CD14-positive monocyte (primary cell): ENCODE data around the gene SBF1. TPM values are rescaled to one million over a fixed set of nuclear protein-coding genes. Genes with fewer than 3 reads are reported as not detected.

ENCODE experiments used
- DNase-seq, 3 donors: peaks; one replicate each; pipeline ENCODE4 v3.0.0-alpha.2; 2011 to 2022
- H2AFZ ChIP-seq: 2 replicates; pipeline ENCODE4 v1.6.0; 2012; ENCODE audit warnings: mild to moderate bottlenecking, low read depth, low read length, inconsistent platforms; ENCODE audit not compliant: insufficient read depth, poor library complexity, severe bottlenecking
- H3K27ac ChIP-seq, 2 donors: 1 replicate in 1 of 2; 2 replicates in 1 of 2; pipeline ENCODE4 v1.5.1; 2012 to 2013; ENCODE audit warnings: low read length in 2 of 2, control low read depth in 1 of 2, inconsistent platforms in 1 of 2, low read depth in 1 of 2, mild to moderate bottlenecking in 1 of 2
- H3K27me3 ChIP-seq, 2 donors: one replicate each; pipeline versions ENCODE4 v1.6.0 to v1.6.1; 2011 to 2013; ENCODE audit warnings: low read length in 2 of 2; ENCODE audit not compliant: control insufficient read depth in 2 of 2, insufficient read depth in 2 of 2
- H3K36me3 ChIP-seq, 2 donors: replicated peaks in 1 of 2; 1 replicate in 1 of 2; 2 replicates in 1 of 2; pipeline versions ENCODE4 v1.5.1 to v1.6.1; 2012 to 2013; ENCODE audit warnings: low read length in 2 of 2, control low read depth in 1 of 2, inconsistent platforms in 1 of 2, mild to moderate bottlenecking in 1 of 2; ENCODE audit not compliant: insufficient read depth in 2 of 2, control insufficient read depth in 1 of 2
- H3K4me1 ChIP-seq, 2 donors: 1 replicate in 1 of 2; 2 replicates in 1 of 2; pipeline versions ENCODE4 v1.5.1 to v1.6.1; 2012 to 2013; ENCODE audit warnings: low read length in 2 of 2, control low read depth in 1 of 2, inconsistent platforms in 1 of 2, mild to moderate bottlenecking in 1 of 2, moderate library complexity in 1 of 2; ENCODE audit not compliant: insufficient read depth in 2 of 2, control insufficient read depth in 1 of 2
- H3K4me2 ChIP-seq: replicated peaks from 2 replicates; pipeline ENCODE3; 2012; ENCODE audit warnings: low read length, moderate library complexity, mild to moderate bottlenecking; ENCODE audit not compliant: poor library complexity, severe bottlenecking; ENCODE audit errors: extremely low read depth
- H3K4me3 ChIP-seq, 3 experiments: fragments of 200-600 bp in 1 of 3; sonication (generic) in 1 of 3; replicated peaks in 1 of 3; 1 replicate in 2 of 3; 2 replicates in 1 of 3; pipeline ENCODE4 v1.5.1; 2011 to 2013; ENCODE audit warnings: low read length in 3 of 3, mild to moderate bottlenecking in 3 of 3, control low read depth in 2 of 3, low read depth in 2 of 3, inconsistent platforms in 1 of 3, moderate library complexity in 1 of 3
- H3K79me2 ChIP-seq: 2 replicates; pipeline ENCODE4 v1.6.0; 2012; ENCODE audit warnings: mild to moderate bottlenecking, control low read depth, inconsistent platforms, low read length, moderate library complexity; ENCODE audit not compliant: insufficient read depth
- H3K9ac ChIP-seq: 2 replicates; pipeline ENCODE4 v1.6.0; 2017; ENCODE audit warnings: low read length, mild to moderate bottlenecking; ENCODE audit not compliant: insufficient read depth, poor library complexity, severe bottlenecking
- H3K9me3 ChIP-seq, 2 donors: replicated peaks in 1 of 2; 1 replicate in 1 of 2; 2 replicates in 1 of 2; pipeline versions ENCODE4 v1.5.1 to v1.6.1; 2012 to 2013; ENCODE audit warnings: low read length in 2 of 2, control low read depth in 1 of 2; ENCODE audit not compliant: control insufficient read depth in 1 of 2, insufficient read depth in 1 of 2
- H4K20me1 ChIP-seq: 2 replicates; pipeline ENCODE4 v1.6.0; 2012; ENCODE audit warnings: mild to moderate bottlenecking, low read length, control low read depth, moderate library complexity; ENCODE audit not compliant: insufficient read depth
- H3K27ac Mint-ChIP-seq, 7 donors: one replicate each; pipeline ENCODE4 v1.8.0; 2020; ENCODE audit warnings: mild to moderate bottlenecking in 7 of 7, mixed read lengths in 7 of 7, moderate library complexity in 6 of 7, inconsistent platforms in 2 of 7
- H3K27me3 Mint-ChIP-seq, 3 donors: one replicate each; pipeline ENCODE4 v1.8.0; 2021 to 2022; ENCODE audit warnings: low read depth in 3 of 3, mild to moderate bottlenecking in 3 of 3, mixed read lengths in 3 of 3, moderate library complexity in 3 of 3, inconsistent platforms in 1 of 3
- H3K36me3 Mint-ChIP-seq, 2 donors: one replicate each; pipeline ENCODE4 v1.8.0; 2020; ENCODE audit warnings: mixed read lengths in 2 of 2, inconsistent platforms in 1 of 2, mild to moderate bottlenecking in 1 of 2
- H3K4me1 Mint-ChIP-seq: one replicate; pipeline ENCODE4 v1.8.0; 2020; ENCODE audit warnings: mild to moderate bottlenecking, mixed read lengths
- H3K4me3 Mint-ChIP-seq, 2 donors: one replicate each; pipeline ENCODE4 v1.8.0; 2020; ENCODE audit warnings: mild to moderate bottlenecking in 2 of 2, mixed read lengths in 2 of 2, moderate library complexity in 1 of 2
- H3K9me3 Mint-ChIP-seq, 7 donors: one replicate each; pipeline ENCODE4 v1.8.0; 2020 to 2022; ENCODE audit warnings: mixed read lengths in 7 of 7, mild to moderate bottlenecking in 6 of 7, moderate library complexity in 6 of 7, inconsistent platforms in 2 of 7
- CTCF ChIP-seq: fragments of 200-600 bp; IDR thresholded peaks from one replicate; pipeline ENCODE4 v1.8.0; 2022; ENCODE audit warnings: antibody characterized with exemption, mild to moderate bottlenecking
- WGBS: methylation state at CpG from one replicate; pipeline ENCODE4 v1.1.5; 2013; ENCODE audit warnings: missing lambda C conversion rate; ENCODE audit not compliant: insufficient coverage; 5-methylcytosine and 5-hydroxymethylcytosine counted together
- intact Hi-C, 2 donors: fragments of 100-400 bp; cut with micrococcal nuclease; formaldehyde crosslinking; loops; one replicate each; pipeline versions ENCODE4 v1.15.0 to v1.15.1; 2023
- polyA plus RNA-seq, 3 donors: library from polyadenylated mRNA; depleted of rRNA in 1 of 3; unstranded in 2 of 3; stranded (reverse) in 1 of 3; fragments of 300-500 nt in 2 of 3; fragments of >200 nt in 1 of 3; fragmentation: Illumina TruSeq in 2 of 3; gene quantifications; 1 replicate in 2 of 3; 2 replicates in 1 of 3; pipeline ENCODE4 v1.2.3, GENCODE V29; 2012 to 2021

SBF1 gene
- polyA plus RNA-seq, 3 donors = 4.0 to 45.9 (median 6.2) TPM

DNA sequence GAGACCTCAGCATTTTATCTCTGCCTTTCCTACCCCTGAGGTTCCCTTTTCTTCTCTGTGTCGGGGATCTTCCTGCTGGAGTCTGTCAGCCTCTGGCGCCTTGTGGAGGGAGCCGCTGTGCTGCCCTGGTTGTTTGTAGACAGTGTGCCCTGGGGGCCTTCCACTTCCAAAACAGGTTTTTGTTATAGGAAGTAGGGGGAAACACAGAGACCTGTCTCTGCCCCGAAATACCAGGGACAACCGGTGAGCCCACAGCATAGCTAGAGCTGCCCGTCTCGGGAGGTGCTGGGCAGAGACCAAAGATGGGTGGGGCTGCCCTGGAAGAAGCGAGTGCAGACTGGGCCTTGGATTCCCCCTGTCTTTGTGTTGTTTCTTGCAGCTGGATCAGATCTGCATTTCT, 41.2 kb upstream of the SBF1 start:
- Histone ChIP-seq H3K27me3 (no peaks in the 10 kb centered on the region), H3K9me3 (no peaks in the 10 kb centered on the region), H3K79me2 (peaks cover 57% of the 10 kb centered on the region), H3K9ac (no peak overlapping the region), H3K4me3 (no peak overlapping the region), H3K36me3 (peaks cover 29 to 50% of the 10 kb centered on the region in 2 donors), H2AFZ (no peak overlapping the region), H4K20me1 (peaks cover 6% of the 10 kb centered on the region), H3K4me2 (no peak overlapping the region), H3K4me1 (no peaks in the 10 kb centered on the region), H3K27ac (no peak overlapping the region)
- Mint-ChIP-seq H3K9me3 (peaks cover 0 to 1% (median 0%) of the 10 kb centered on the region in 7 donors), H3K4me3 (no peak overlapping the region), H3K36me3 (peaks cover 22 to 56% of the 10 kb centered on the region in 2 donors), H3K4me1 (no peaks in the 10 kb centered on the region), H3K27me3 (peaks cover 0 to 2% (median 1%) of the 10 kb centered on the region in 3 donors), H3K27ac (no peak overlapping the region)
- intact Hi-C loops = no loop called here
- 96% methylated on average over 5 of the region's 8 CpGs for WGBS
- no peak for DNase-seq
- TF ChIP-seq CTCF = no peak

GRCh38 chr22:50513175-50513574, 38.3 kb upstream of the SBF1 start:
- H4K20me1 ChIP-seq = peaks cover 5% of the 10 kb centered on the region
- Mint-ChIP-seq H3K36me3 (peaks cover 15 to 38% of the 10 kb centered on the region in 2 donors), H3K9me3 (no peaks in the 10 kb centered on the region), H3K27ac (peak overlapping the region in 1 of 7 donors; percentile 42), H3K4me1 (peaks cover 12% of the 10 kb centered on the region), H3K4me3 (no peak overlapping the region), H3K27me3 (peaks cover 0 to 3% (median 2%) of the 10 kb centered on the region in 3 donors)
- H3K27ac ChIP-seq = no peak overlapping the region
- H3K4me2 ChIP-seq = no peak overlapping the region
- no peaks in the 10 kb centered on the region for H3K27me3 ChIP-seq
- 97% methylated on average over 15 of the region's 15 CpGs for WGBS
- H3K4me3 ChIP-seq = no peak overlapping the region
- H3K9me3 ChIP-seq = no peaks in the 10 kb centered on the region
- H2AFZ ChIP-seq = no peak overlapping the region
- intact Hi-C loops = loop anchor here in 1 of 2 donors (5.0 kb wide), 1 partner anchor 64 kb away; the partner anchor contains the start of gene CPT1B
- TF ChIP-seq CTCF = no peak
- DNase-seq = no peak
- no peak overlapping the region for H3K9ac ChIP-seq
- H3K4me1 ChIP-seq = peaks cover 10 to 11% of the 10 kb centered on the region in 2 donors
- H3K36me3 ChIP-seq = peaks cover 17 to 32% of the 10 kb centered on the region in 2 donors
- peaks cover 85% of the 10 kb centered on the region for H3K79me2 ChIP-seq
